ENCODE data around the gene TIGD7. TPM values are rescaled to one million over a fixed set of nuclear protein-coding genes. Genes with fewer than 3 reads are reported as not detected.

The TIGD7 gene, protein sequence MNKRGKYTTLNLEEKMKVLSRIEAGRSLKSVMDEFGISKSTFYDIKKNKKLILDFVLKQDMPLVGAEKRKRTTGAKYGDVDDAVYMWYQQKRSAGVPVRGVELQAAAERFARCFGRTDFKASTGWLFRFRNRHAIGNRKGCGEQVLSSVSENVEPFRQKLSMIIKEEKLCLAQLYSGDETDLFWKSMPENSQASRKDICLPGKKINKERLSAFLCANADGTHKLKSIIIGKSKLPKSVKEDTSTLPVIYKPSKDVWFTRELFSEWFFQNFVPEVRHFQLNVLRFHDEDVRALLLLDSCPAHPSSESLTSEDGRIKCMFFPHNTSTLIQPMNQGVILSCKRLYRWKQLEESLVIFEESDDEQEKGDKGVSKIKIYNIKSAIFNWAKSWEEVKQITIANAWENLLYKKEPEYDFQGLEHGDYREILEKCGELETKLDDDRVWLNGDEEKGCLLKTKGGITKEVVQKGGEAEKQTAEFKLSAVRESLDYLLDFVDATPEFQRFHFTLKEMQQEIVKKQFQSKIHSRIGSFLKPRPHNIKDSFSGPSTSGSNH
- 10 to 100 TPM in 1 of 2 donors, 1 to 10 TPM in 1; 4.4 to 15.5 TPM for total RNA-seq

DNA sequence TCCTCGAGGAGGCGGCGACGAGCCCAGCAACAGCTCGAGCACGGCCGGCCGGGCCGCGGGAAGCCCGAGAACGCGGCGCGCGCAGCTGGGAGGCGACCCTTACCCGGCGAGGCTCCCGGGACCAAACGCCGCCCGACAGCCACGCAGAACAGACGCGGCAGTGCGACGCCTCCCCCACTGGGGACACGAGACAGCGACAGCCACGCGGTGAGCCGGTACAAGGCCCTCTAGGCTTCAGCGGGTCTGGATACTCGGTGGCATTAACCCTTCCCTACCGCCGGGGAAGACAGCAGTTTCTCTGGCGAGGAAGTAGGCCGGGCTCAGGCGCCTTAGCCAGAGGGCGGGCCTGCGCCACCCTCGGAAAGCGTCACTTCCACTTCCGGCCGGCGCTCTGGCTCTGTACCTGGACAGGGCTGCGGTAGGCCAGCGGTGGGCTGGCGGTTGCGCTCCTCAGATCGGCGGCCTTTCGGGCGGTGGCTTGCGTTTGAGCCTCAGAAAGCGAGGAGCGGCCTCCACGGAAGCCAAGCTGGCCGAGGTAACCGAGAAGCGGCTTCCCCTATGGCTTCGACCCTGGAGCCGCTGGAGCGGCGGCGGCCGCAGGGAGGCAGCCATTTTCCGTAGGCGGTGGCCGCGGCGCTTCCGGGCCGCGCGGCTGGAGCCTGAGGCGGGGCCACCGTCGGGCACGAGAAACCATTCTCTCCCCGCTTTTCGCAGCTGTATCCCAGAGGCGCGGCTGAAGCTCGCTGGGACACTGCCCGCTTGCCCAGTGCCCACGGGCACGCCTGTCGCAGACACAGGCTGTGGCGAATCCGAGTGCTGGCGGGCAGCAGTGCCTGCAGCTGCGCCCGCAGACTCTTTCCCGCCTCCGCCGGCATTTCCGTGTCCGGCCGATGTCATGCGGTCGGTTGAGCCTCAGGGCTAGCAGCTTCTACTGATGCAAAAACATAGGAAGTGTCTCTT, at the start of gene TIGD7, which contains the start of gene ZNF75A:
TSS of gene TIGD7 (minus strand) at position 322 of the 960 bp plus-strand sequence. CDS start 4,816 bp downstream, outside the sequence.
TSS of gene ZNF75A (plus strand) at position 389 of the 960 bp plus-strand sequence. CDS start 2,932 bp downstream, outside the sequence.
- H3K9me3 ChIP-seq = peaks cover 3% of the 10 kb centered on the region
- no peaks in the 10 kb centered on the region for H3K27me3 ChIP-seq (replicated peaks; ENCODE audit: insufficient read depth)
- DNase-seq (ENCODE audit: low spot score) = peak; percentile 82

DNA sequence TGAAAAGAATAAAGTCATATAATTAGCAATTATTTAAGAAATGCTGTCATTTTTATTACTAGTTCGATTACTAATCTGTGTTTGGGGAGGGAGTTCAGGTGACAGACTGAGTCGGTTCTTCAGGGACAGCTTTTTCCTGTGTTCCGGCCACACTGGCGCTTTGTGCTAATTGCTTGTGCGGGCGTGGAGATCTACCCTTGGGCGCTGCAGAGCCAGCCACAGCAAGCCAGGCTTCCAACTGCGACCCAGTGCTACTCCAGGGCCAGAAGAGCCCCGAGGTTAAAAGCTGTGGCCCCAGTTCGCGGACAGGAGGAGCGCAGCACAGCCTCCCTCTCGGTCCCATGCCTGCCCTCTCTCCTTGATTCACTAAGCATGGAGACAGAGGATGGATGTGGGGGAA, 43.9 kb upstream of the TIGD7 start:
- no peak overlapping the region for H3K4me3 ChIP-seq
- no peaks in the 10 kb centered on the region for H3K27me3 ChIP-seq (replicated peaks; ENCODE audit: insufficient read depth)
- H3K27ac ChIP-seq = no peak overlapping the region
- WGBS = 54% methylated on average over 13 of the region's 13 CpGs
- H3K36me3 ChIP-seq = no peaks in the 10 kb centered on the region
- DNase-seq (ENCODE audit: low spot score) = no peak
- intact Hi-C loops (cut with DNase I) = no loop called here
- H3K9me3 ChIP-seq = no peaks in the 10 kb centered on the region
- TF ChIP-seq, protein P1, sequence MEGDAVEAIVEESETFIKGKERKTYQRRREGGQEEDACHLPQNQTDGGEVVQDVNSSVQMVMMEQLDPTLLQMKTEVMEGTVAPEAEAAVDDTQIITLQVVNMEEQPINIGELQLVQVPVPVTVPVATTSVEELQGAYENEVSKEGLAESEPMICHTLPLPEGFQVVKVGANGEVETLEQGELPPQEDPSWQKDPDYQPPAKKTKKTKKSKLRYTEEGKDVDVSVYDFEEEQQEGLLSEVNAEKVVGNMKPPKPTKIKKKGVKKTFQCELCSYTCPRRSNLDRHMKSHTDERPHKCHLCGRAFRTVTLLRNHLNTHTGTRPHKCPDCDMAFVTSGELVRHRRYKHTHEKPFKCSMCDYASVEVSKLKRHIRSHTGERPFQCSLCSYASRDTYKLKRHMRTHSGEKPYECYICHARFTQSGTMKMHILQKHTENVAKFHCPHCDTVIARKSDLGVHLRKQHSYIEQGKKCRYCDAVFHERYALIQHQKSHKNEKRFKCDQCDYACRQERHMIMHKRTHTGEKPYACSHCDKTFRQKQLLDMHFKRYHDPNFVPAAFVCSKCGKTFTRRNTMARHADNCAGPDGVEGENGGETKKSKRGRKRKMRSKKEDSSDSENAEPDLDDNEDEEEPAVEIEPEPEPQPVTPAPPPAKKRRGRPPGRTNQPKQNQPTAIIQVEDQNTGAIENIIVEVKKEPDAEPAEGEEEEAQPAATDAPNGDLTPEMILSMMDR (IDR thresholded peaks at IDR 0.05) = no peak
- TF ChIP-seq POLR2A (IDR thresholded peaks at IDR 0.05) (no peak), POLR2AphosphoS5 (IDR thresholded peaks at IDR 0.05) (no peak)
- no peaks in the 10 kb centered on the region for H3K4me1 ChIP-seq (replicated peaks)

More for the DNA sequence above, at the start of gene TIGD7, which contains the start of gene ZNF75A:
- H3K36me3 ChIP-seq = peaks cover 4 to 8% of the 10 kb centered on the region in 2 donors
- peak within 1 kb of the TSS; percentile 91 to 93 for H3K27ac ChIP-seq
- WGBS = under 1% methylated on average over 68 of the region's 103 CpGs
- no peaks in the 10 kb centered on the region for H3K4me1 ChIP-seq (replicated peaks)
- TF ChIP-seq, protein P1 (IDR thresholded peaks at IDR 0.05) = peak in 3 of 4 experiments; percentile 12 to 44 (median 38)
- TF ChIP-seq POLR2AphosphoS5 (IDR thresholded peaks at IDR 0.05) (peak; percentile 91), POLR2A (IDR thresholded peaks at IDR 0.05) (peak; percentile 57)
- intact Hi-C loops (cut with DNase I) = loop anchor here (2.0 to 10.0 kb wide), 2 partner anchors 23 to 99 kb away; partner anchors contain the start of genes ZNF174, ZNF263 and ZSCAN32
- peak within 1 kb of the TSS; percentile 73 to 78 for H3K4me3 ChIP-seq

DNA sequence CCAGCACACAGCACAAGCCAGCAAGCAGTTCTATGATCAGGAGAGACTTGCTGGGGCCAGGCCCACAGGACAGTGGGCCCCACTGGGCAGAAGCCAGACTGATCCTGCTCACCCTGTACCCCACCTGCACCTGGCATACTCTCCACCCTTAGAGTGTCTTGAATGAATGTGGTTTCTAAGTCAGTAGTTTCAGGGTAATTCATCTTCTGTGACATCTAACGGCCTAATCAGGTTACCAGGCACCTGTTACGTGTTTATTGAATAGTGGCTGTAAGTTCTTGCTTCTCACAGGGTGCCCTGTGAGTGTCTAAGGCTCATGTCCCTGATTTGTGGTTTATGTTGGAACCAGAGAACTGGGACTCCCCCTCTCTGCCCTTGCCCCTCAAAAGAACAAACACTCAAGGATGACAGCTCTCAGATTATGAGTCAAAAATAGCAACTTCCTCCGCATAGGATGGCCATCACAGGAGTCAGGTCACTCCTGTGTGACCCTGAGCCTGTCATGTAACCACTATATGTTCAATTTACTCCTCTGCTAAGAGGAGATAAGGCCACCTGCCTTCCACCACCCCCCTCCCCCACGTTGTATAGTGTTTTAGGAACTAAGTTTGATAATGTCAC, 43.4 kb upstream of the TIGD7 start:
- intact Hi-C loops (cut with DNase I) = no loop called here
- WGBS = 45% methylated on average over 4 of the region's 4 CpGs
- Histone ChIP-seq H3K9me3 (no peaks in the 10 kb centered on the region), H3K36me3 (no peaks in the 10 kb centered on the region), H3K4me1 (replicated peaks) (no peaks in the 10 kb centered on the region), H3K4me3 (no peak overlapping the region), H3K27ac (no peak overlapping the region), H3K27me3 (replicated peaks; ENCODE audit: insufficient read depth) (no peaks in the 10 kb centered on the region)
- no peak for DNase-seq (ENCODE audit: low spot score)
- TF ChIP-seq, protein P1 (IDR thresholded peaks at IDR 0.05) = no peak
- TF ChIP-seq POLR2A (IDR thresholded peaks at IDR 0.05) (no peak), POLR2AphosphoS5 (IDR thresholded peaks at IDR 0.05) (no peak)

DNA sequence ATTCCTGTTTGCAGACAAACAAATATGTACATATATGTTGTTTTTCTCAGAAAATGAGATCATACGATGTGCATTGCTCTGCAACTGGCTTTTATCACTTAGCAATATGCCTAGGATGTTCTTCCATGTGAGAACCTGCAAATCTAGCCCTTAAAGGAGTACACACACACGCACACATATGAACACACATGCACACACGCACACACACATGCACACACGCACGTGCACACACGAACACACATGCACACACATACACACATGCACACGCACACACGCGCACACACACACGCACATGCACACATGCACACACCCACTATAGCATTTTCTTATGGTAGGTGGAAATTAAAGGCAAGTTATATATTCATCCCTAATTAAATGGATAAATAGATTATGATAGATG, 42.4 kb upstream of the TIGD7 start:
- TF ChIP-seq, protein P1 (IDR thresholded peaks at IDR 0.05) = no peak
- TF ChIP-seq POLR2AphosphoS5 (IDR thresholded peaks at IDR 0.05) = no peak
- no peak for TF ChIP-seq POLR2A (IDR thresholded peaks at IDR 0.05)
- no peak for DNase-seq (ENCODE audit: low spot score)
- Histone ChIP-seq H3K4me1 (replicated peaks) (no peaks in the 10 kb centered on the region), H3K9me3 (no peaks in the 10 kb centered on the region), H3K4me3 (no peak overlapping the region), H3K27ac (no peak overlapping the region), H3K27me3 (replicated peaks; ENCODE audit: insufficient read depth) (no peaks in the 10 kb centered on the region), H3K36me3 (no peaks in the 10 kb centered on the region)
- intact Hi-C loops (cut with DNase I) = no loop called here
- 57% methylated on average over 10 of the region's 10 CpGs for WGBS

Measured in prostate gland (tissue), 2 donors.